HG02885 (cell line): ENCODE results near the gene SLC31A2.
"Not testable (repeated sequence)": the region's sequence is repeated elsewhere in the genome, so short reads cannot be mapped to it uniquely, and the experiment has no call there.

Experiments
- ATAC-seq: cut with Tn5 transposase; IDR thresholded peaks from one replicate; pipeline ENCODE4 v1.9.1; 2021; ENCODE audit warnings: mild to moderate bottlenecking; ENCODE audit not compliant: unreplicated experiment, poor library complexity

Gene SLC31A2

GRCh38 chr9:113150670-113151611 lies at the start of gene SLC31A2:
SLC31A2 (plus strand) TSS chr9:113151007; CDS start chr9:113151075, 68 bp downstream.
- peak; percentile 98 for ATAC-seq

GRCh38 chr9:113105345-113105744 lies 45.5 kb upstream of the SLC31A2 start:
- ATAC-seq = not testable (repeated sequence)

- peak; percentile 80 for ATAC-seq
Measured at GRCh38 chr9:113111065-113111951, 39.5 kb upstream of the SLC31A2 start.

- peak; percentile 80 for ATAC-seq
Measured at GRCh38 chr9:113112706-113113510, 37.9 kb upstream of the SLC31A2 start.

- not testable (repeated sequence) for ATAC-seq
Measured at GRCh38 chr9:113118829-113119228, 32.0 kb upstream of the SLC31A2 start.

- no peak for ATAC-seq
Measured at GRCh38 chr9:113125386-113126035, 25.3 kb upstream of the SLC31A2 start.

- no peak for ATAC-seq
Measured at GRCh38 chr9:113129466-113129865, 21.3 kb upstream of the SLC31A2 start.

GRCh38 chr9:113129884-113130283 lies 20.9 kb upstream of the SLC31A2 start:
- no peak for ATAC-seq

GRCh38 chr9:113131689-113132151 lies 19.1 kb upstream of the SLC31A2 start:
- no peak for ATAC-seq

GRCh38 chr9:113137196-113138168 lies 13.3 kb upstream of the SLC31A2 start:
- ATAC-seq = no peak

GRCh38 chr9:113138760-113139159 lies 12.0 kb upstream of the SLC31A2 start:
- ATAC-seq = no peak

- ATAC-seq = no peak
Measured at GRCh38 chr9:113139225-113139829, 11.5 kb upstream of the SLC31A2 start.

- ATAC-seq = no peak
Measured at GRCh38 chr9:113139953-113140352, 10.9 kb upstream of the SLC31A2 start.

GRCh38 chr9:113140896-113141295 lies 9.9 kb upstream of the SLC31A2 start:
- not testable (repeated sequence) for ATAC-seq

- no peak for ATAC-seq
Measured at GRCh38 chr9:113143432-113144227, 7.2 kb upstream of the SLC31A2 start.

GRCh38 chr9:113148372-113148705 lies 2.5 kb upstream of the SLC31A2 start:
- ATAC-seq = no peak

- no peak for ATAC-seq
Measured at GRCh38 chr9:113148781-113149510, 1.9 kb upstream of the SLC31A2 start.
